GM21786 (cell line): ENCODE measurements around the gene SLC25A13.
"Not testable (repeated sequence)": the region's sequence is repeated elsewhere in the genome, so short reads cannot be mapped to it uniquely, and the experiment has no call there.

Experiments used
- ATAC-seq: cut with Tn5 transposase; IDR thresholded peaks from one replicate; pipeline ENCODE4 v1.9.1; 2021; ENCODE audit not compliant: unreplicated experiment

The SLC25A13 gene

GRCh38 chr7:96300986-96301385 is 20.9 kb downstream of the SLC25A13 start:
- no peak for ATAC-seq

- peak; percentile 49 for ATAC-seq
Observed at GRCh38 chr7:96300502-96300901, 21.4 kb downstream of the SLC25A13 start.

DNA sequence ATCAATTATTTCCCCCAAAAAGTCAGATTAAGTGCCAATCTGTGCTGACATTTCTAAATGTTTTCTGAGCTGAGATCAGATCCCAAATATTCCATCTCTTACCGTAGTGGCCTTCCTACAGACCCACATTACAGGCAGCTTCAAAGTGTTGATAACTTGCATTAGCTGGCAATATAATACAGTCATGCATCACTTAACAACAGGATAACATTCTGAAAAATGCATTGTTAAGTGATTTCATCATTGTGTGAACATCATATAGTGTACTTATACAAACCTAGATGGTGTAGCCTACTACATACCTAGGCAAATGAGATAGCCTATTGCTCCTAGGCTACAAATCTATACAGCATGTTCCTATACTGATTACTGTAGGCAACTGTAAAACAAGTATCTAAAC is 22.4 kb downstream of the SLC25A13 start:
- ATAC-seq, result no peak

DNA sequence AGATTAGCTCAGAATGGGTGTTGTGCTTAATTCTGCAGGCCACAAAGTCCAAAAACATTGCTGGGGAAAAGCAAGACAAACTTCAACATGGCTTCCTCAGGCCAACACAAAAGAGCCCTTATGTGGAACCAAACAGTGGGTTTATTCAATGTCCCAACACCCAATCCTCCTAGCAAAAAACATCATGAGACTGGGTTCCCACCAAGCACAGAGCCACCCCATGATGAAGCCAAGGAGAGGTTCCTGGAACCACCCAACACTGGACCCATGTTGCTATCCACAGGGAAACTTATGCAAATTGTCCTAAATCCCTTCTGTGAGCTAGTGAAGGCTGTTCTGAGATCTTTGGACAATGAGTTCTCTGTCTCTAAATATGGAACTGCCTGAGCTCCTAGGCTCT is 24.0 kb downstream of the SLC25A13 start:
- ATAC-seq, result no peak

GRCh38 chr7:96297446-96297845 is 24.5 kb downstream of the SLC25A13 start:
- not testable (repeated sequence) for ATAC-seq

- ATAC-seq, result not testable (repeated sequence)
Observed at GRCh38 chr7:96293911-96294310, 28.0 kb downstream of the SLC25A13 start.

GRCh38 chr7:96287559-96287958 is 34.3 kb downstream of the SLC25A13 start:
- ATAC-seq, result no peak

DNA sequence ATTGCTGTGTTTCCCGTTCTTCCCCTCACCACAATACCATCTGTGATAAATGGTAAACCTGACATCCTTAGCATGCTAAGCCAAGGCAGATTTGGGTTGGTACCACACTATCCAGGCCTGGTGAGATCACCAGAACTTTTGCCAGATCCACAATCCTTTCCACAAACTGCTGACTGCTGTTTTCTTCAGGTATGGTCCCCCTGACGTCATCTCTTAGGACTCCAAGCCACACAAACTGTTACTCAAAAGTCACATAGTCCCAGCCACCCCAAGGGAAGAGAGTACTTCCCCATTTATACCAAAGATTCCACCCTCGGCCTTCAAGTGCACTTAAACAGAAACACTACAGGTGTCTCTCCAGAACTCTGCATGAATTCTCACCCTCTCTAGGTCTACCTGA is 34.8 kb downstream of the SLC25A13 start:
- ATAC-seq, result peak; percentile 40

DNA sequence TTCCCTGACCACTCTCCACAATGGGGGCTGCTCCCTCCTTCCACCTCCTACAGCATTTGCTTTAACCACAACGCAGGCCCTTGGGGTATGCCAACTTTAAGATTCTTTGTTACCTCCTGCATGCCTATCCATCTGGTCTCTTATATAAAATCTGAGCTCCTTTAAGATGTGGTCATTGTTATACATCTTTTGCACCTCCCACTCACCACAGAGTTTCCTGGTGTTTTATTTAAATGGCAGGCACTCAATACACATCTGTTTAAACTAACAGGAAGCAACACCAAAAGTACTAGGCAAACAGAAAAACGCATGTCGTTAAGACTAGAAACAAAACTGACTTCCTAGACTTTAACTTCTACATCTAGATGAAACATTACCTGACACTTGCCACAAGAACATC is 36.3 kb downstream of the SLC25A13 start:
- ATAC-seq, result peak; percentile 73

GRCh38 chr7:96284835-96285234 is 37.1 kb downstream of the SLC25A13 start:
- ATAC-seq, result peak; percentile 47

GRCh38 chr7:96284240-96284639 is 37.7 kb downstream of the SLC25A13 start:
- ATAC-seq, result no peak

- ATAC-seq, result no peak
Observed at GRCh38 chr7:96282835-96283234, 39.1 kb downstream of the SLC25A13 start.

DNA sequence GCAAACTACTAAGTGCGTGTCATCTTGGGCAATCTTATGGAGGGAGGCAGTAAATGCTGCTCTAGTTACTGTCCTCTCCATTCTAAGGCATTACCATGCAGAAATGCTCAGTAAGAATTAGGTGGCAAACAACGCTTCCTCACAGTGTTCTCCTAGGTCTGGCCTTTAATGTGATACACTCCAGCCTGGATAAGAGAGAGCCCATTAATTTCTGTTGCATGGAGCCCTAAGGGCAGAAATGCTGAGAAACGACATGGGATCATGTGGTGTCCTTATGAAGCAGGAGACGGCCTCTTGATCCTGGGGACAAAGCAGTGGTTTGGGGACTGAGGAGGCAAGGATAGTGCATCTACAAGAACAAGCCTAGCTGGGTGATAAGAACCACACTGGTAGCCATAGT is 44.0 kb downstream of the SLC25A13 start:
- no peak for ATAC-seq

DNA sequence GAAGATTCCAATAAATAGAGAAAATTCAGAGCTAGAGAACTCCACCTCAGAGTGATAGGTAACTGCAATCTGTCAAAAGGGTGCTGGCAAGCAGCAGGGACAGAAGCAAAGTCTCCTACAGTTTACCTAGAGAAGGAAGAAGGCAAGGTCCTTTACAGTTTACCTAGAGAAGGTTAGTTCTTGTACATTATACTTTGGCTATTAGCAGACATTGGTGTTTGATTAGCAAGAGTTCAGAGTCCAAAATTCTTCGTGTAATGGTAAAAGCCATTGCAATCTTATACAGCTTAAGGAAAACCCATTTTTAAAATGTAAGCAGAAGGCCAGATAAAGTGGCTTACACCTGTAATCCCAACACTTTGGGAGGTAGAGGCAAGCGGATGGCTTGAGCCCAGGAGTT is 45.9 kb downstream of the SLC25A13 start:
- ATAC-seq, result no peak

- no peak for ATAC-seq
Observed at GRCh38 chr7:96273716-96274115, 48.2 kb downstream of the SLC25A13 start.

DNA sequence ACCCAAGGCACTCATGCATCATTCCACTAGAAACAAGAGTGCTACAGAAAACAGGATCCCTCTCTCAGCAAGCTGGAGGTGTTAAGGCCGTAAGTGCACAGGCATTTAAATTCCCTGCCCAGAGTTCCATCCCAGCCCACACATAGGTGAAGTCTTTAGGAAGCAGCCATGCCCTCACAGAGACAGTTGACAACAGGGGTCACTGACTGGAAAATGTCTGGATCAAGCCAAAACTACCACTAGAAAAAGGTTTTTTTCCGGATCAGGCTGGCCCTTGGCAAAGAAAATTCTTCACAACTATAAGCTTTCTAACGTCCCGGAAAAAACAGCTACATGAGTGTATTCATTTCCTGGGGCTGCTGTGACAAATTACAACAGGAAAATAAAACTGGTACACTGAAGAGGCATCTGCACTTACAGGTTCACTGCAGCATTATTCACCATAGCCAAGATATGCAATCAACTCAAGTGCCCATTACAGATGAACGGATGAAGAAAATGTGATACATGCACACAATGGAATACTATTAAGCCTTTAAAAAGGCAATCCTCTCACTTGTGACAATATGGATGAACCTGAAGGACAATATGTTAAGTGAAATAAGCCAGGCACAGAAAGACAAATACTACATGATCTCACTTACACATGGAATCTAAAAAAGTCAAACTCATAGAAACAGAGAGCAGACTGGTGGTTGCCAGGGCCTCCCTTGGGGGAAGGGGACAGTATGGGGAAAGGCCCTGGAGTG is 52.5 kb downstream of the SLC25A13 start:
- no peak for ATAC-seq

DNA sequence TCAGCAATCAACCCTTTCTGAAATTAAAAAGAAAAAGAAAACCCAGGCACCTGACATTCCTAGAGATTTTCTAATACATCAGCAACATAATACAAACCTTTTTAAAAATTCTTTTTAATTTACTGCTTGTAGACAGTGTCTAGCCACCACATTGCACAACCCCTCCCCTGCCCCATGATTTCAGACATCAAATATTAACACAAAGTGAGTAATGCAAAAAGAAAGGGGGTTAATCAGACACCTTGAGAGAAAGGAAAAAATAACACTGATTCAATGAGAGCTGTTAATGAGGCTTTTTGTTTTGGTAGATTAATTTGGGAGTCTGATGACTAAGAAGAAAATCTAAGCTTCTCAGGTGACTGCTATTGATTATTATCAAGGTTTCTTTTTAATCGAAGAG is 55.3 kb downstream of the SLC25A13 start:
- no peak for ATAC-seq

GRCh38 chr7:96266015-96266414 is 55.9 kb downstream of the SLC25A13 start:
- no peak for ATAC-seq

DNA sequence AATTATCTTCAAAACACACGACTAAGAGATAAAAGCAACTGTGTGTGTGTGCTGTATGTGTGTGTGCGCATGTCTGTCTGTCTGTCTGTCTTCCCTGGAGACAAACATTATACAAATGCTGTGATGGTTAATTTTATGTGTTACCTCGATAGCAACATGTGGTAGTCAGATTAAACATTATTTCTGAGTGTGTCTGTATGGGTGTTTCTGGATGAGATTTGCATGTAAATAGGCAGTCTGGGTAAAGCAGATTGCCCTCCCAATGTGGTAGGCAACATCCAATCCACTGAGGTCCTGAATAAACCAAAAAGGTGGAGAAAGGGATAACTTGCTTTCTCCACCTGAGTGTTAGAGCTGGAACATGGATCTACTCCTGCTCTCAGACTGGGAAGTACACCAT is 67.9 kb downstream of the SLC25A13 start:
- no peak for ATAC-seq

- no peak for ATAC-seq
Observed at GRCh38 chr7:96253441-96253840, 68.5 kb downstream of the SLC25A13 start.

DNA sequence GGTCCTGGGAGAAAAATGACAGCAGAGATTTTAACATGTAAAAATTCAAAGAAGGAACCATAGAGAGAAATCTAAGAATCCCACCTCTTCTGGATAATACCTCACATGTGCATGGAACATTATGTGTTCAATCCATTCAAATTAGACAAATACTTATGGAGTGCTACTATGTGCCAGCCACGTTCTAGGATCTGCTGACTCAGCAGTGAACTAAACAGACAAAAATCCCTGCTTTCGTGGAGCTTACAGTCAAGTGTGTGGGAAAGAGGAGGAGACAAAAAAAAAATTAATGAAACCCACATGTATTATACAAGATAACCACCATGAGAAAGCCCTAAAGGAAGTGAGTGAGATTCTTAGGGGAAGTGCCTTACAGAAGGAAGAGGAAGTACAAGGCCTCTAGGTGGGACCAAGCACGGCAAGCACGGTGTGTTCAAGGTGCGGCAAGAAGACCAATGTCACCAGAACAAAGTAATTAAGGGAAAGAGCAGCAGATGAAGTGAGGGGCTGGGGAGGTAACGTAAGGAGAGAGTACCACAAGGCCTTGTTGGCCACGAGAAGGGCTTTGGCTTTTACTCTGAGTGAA is 71.0 kb downstream of the SLC25A13 start:
- ATAC-seq, result no peak

- ATAC-seq, result no peak
Observed at GRCh38 chr7:96248405-96248804, 73.5 kb downstream of the SLC25A13 start.

- ATAC-seq, result no peak
Observed at GRCh38 chr7:96246919-96247318, 75.0 kb downstream of the SLC25A13 start.
